HG02840 (cell line): ENCODE results near the gene ENPEP.
"Not testable (repeated sequence)": the region's sequence is repeated elsewhere in the genome, so short reads cannot be mapped to it uniquely, and the experiment has no call there.

Experiments
- ATAC-seq: cut with Tn5 transposase; IDR thresholded peaks from one replicate; pipeline ENCODE4 v1.9.1; 2021; ENCODE audit warnings: mild to moderate bottlenecking, moderate library complexity, moderate number of reproducible peaks; ENCODE audit not compliant: unreplicated experiment, low FRiP score

The ENPEP gene

GRCh38 chr4:110475881-110476818 lies at the start of gene ENPEP:
Gene ENPEP, plus strand, starts transcription at chr4:110476155. Its CDS starts 260 bp downstream, at chr4:110476415.
- no peak for ATAC-seq

DNA sequence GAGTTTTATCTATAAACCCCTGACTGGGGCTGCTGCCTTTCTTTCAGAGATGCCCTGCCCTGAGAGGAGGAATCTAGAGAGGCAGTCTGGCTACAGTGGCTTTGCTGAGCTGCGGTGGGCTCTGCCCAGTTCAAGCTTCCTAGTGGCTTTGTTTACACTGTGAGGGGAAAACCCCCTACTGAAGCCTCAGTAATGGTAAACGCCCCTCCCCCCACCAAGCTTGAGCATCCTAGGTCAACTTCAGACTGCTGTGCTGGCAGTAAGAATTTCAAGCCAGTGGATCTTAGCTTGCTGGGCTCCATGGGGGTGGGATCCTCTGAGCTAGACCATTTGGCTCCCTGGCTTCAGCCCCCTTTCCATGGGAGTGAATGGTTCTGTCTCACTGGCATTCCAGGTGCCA lies 44.1 kb upstream of the ENPEP start:
- ATAC-seq = not testable (repeated sequence)

DNA sequence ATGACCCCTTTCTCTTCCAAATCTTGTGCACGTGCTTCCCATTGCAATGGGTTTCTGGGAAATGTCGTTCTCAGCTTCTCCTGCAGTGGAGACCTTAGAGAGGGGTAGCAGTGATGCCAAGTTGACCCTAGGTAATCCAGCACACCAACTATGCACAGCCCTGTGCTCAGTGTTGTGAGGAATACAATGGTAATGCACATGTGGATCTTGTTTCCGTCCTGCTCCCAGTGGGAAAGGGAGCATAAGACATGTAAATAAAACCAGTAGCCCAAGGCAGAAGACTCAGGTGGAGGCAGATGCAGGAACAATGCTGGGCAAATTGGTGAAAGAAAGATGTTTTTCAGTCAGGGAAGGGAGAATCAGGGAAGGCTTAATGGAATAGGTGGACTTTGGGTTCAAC lies 38.7 kb upstream of the ENPEP start:
- not testable (repeated sequence) for ATAC-seq

- ATAC-seq = not testable (repeated sequence)
Measured at GRCh38 chr4:110439209-110439608, 36.7 kb upstream of the ENPEP start.

- ATAC-seq = no peak
Measured at GRCh38 chr4:110442309-110442708, 33.6 kb upstream of the ENPEP start.

DNA sequence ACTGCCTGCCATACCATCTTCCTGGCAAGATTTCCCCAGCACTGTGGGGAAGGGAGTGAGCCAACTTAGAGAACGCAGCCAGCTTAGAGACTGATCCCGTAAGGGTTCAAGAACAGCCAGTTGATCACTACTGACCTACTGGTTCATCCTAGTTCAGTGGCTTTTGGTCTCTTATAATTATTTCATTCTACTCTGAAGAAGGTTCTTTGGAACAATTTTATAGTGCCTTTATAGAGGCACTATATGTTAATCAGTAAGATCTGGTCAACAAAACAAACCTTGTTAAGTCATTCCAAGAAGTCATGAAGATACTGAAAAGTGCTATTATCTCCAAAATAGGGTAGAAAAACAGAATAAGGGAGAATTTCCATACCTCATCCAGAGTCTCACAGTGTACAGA lies 33.2 kb upstream of the ENPEP start:
- no peak for ATAC-seq

GRCh38 chr4:110449947-110450346 lies 26.0 kb upstream of the ENPEP start:
- no peak for ATAC-seq

- ATAC-seq = no peak
Measured at GRCh38 chr4:110452546-110452945, 23.4 kb upstream of the ENPEP start.

GRCh38 chr4:110454441-110454840 lies 21.5 kb upstream of the ENPEP start:
- no peak for ATAC-seq

DNA sequence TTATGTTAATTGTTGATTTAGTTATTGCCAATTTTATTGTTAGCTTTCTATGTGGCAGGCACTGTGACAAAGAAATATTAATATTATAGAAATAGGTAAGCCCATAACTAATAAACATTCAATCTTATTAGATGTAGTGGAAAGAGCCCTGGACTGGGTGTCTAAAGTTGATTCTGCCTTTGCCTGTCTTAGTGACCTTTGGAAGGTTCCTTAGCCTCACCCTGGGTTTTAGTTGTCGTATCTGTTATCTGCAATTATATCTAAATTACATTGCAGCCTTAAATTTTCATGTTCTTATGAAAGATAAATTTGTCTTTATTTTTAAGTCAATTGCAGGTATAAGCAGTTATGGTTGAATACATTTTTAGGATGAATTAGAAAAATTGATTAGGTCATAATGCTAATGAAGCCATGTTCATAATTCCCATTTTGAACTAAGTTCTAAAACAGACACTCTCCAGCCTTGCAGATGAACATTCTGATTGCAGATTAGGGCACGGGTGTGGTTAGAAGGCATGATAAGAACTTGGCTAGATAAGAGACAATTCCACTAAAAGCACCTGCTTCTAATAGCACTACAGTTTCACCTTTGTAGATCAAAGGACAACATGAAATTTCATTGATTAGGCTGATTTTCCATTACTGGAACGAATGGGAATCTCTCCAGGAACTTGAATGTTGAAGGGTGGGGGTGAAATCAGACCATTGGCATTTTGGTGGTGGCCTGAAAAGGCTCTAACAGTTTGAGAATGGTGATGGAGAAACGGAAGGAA lies 17.3 kb upstream of the ENPEP start:
- ATAC-seq = no peak

DNA sequence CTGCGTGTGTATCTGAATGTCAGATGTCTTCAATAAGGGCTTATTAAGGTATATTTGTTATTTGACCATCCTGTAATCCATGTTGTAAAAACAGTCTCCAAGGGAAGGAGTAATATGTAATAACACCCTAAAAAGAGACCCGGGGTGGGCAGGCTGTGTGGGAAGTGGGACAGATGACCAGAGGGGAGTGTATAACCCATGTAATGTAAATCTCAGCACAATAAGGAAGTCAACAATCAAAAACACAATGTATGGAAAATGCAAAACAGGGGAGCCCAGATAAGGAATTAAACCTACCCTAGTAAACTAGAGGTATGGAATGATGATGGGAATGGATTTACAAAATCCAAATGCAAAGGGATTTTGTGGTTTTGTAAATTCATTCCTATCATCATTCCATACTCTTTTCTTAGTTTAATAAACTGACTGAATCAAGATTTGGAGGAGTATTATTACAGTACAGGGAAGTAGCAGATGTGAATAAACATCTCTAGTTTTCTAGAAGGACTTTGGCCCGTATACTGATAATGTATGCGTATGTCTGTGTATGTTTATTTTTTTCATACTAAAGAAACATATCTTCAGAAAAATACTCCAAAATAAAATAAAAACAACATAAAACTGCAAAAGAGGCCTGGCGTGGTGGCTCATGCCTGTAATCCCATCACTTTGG lies 15.7 kb upstream of the ENPEP start:
- no peak for ATAC-seq

- no peak for ATAC-seq
Measured at GRCh38 chr4:110467400-110467799, 8.6 kb upstream of the ENPEP start.

- ATAC-seq = no peak
Measured at GRCh38 chr4:110472583-110473329, 3.2 kb upstream of the ENPEP start.

GRCh38 chr4:110474481-110474880 lies 1.5 kb upstream of the ENPEP start:
- no peak for ATAC-seq

- not testable (repeated sequence) for ATAC-seq
Measured at GRCh38 chr4:110475080-110475479, 875 bp upstream of the ENPEP start.

DNA sequence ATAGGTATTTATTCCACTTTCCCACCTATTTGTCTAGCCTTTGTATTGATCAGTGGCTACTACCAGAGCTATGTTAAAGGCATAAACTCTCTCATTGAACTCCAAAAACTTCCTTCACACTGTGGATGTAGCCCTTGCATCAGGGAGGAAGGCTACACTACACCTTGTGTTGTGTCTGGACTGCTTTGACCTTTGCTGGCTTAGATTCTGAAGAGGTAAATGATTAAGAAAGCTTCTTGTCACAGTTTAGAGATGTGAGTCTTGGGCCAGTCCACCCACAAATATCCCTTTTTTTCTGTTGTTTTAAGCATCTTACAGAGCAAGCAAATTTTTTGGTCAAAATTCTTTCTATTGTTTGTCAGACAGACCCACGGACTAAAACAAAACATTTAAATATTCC lies 1.9 kb downstream of the ENPEP start:
- no peak for ATAC-seq

DNA sequence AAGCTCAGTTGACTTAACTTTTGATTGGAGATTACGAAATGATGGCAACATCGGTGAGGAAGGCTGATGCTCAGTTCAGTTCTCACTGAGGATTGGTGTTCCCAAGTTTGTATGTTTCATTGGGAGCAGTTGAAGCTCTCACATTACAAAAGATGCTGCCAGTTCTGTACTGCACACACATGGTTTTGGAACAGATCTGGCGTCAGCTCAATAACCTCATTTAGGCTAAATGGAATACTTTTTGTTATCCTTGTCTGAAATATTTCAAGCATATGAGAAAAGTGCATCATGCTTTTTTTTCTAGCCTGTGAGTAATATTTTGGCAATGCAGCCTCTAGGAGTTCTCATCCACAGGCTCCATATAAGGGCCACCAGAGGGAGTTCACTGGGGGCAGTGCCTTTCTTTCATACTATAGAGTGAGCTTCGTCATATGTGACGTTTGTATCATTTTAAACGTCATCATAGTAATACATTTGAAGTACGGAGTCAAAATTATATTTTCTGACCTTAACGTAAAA lies 4.1 kb downstream of the ENPEP start:
- no peak for ATAC-seq

GRCh38 chr4:110480746-110481271 lies 4.9 kb downstream of the ENPEP start:
- ATAC-seq = no peak

- no peak for ATAC-seq
Measured at GRCh38 chr4:110483516-110483915, 7.6 kb downstream of the ENPEP start.

- peak; percentile 99 for ATAC-seq
Measured at GRCh38 chr4:110484029-110484428, 8.1 kb downstream of the ENPEP start.
